Stimulated activated CD8-positive, alpha-beta memory T cell treated with anti-CD3 and anti-CD28 coated beads, Interleukin-2, amount 100 ng/mL, for 48 hours (primary cell): ENCODE data around the gene MILR1.
"Not testable (repeated sequence)": the region's sequence is repeated elsewhere in the genome, so short reads cannot be mapped to it uniquely, and the experiment has no call there.

Experiments
- DNase-seq, 2 donors: peaks; one replicate each; pipeline ENCODE4 v3.0.0-alpha.2; 2020; ENCODE audit warnings: low read depth in 2 of 2

The MILR1 gene

GRCh38 chr17:64470625-64471024, 21.7 kb downstream of the MILR1 start:
- no peak for DNase-seq

- no peak for DNase-seq
These were observed 22.5 kb downstream of the MILR1 start for GRCh38 chr17:64471440-64471839.

DNA sequence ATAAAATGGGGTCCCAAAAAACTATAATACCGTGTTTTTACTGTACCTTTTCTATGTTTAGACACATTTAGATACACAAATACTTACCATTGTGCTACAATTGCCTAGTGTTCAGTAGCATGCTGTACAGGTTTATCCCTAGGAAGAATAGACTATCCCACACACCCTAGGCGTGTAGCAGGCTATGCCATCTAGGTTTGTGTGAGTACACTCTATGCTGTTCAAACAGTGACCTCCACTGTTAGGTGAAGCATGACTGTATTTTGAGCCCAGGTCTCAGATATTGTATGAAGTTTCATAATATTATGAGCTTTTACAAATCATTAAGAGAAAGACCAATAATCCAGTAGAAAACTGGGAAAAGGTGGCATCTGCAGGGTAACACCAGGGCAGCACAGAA, 23.6 kb downstream of the MILR1 start:
- no peak for DNase-seq

GRCh38 chr17:64477849-64478248, 28.9 kb downstream of the MILR1 start:
- no peak for DNase-seq

GRCh38 chr17:64480951-64481350, 32.0 kb downstream of the MILR1 start:
- no peak for DNase-seq

- no peak for DNase-seq
These were observed 35.5 kb downstream of the MILR1 start for GRCh38 chr17:64484380-64484779.

GRCh38 chr17:64488301-64488700, 39.4 kb downstream of the MILR1 start:
- no peak for DNase-seq

GRCh38 chr17:64491034-64491860, 42.3 kb downstream of the MILR1 start:
- DNase-seq: peak in 1 of 2 donors; percentile 32

DNA sequence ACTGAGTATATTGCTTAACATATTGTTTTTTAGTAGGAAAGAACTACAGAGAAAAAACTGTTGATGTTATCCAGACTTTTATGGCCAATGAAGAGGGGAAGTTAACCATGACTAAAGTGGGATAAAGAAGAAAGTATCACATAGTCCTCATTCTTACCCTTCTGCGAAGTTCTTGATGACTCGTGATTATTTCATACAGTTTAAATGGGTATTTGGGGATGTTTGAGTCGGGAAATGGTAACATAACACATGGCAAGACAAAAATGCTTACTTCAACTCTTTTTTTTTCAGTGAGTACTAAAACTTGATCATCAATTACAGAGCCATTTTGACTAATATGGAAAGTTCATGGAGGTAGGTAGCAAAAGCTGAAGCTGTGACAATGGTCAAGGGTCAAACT, 43.1 kb downstream of the MILR1 start:
- no peak for DNase-seq

GRCh38 chr17:64492481-64493109, 43.7 kb downstream of the MILR1 start:
- DNase-seq: no peak

GRCh38 chr17:64494121-64494520, 45.2 kb downstream of the MILR1 start:
- DNase-seq: no peak

GRCh38 chr17:64495300-64495699, 46.4 kb downstream of the MILR1 start:
- DNase-seq: not testable (repeated sequence)

- DNase-seq: no peak
These were observed 47.5 kb downstream of the MILR1 start for GRCh38 chr17:64496348-64496785.

- DNase-seq: peak; percentile 94 to 95
These were observed 48.1 kb downstream of the MILR1 start, which contains the start of gene POLG2 for GRCh38 chr17:64496786-64497564. Gene POLG2 (minus strand): TSS chr17:64497054. CDS start chr17:64496968, 86 bp downstream.

DNA sequence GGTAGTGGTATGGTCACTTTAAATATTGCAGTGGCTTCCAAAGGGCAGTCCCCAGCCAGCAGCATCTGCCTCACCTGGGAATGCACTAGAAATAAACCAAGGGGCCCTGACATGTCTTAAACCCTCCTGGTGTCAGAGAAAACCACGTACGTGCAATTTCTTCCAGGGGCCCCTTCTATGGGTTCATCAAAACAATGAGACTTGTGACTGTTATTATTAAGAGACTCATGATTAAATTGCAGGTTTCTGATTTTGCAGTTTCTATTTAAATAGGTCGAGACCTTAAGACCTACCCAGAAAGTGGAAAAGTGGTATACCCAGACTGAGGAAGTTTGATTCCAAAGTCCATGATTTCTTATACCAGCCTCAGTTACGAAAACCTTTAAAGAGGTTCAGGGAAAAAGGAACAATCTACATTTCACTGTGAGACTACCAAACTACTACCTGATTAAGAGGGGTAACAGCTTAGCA, 48.7 kb downstream of the MILR1 start:
- no peak for DNase-seq

DNA sequence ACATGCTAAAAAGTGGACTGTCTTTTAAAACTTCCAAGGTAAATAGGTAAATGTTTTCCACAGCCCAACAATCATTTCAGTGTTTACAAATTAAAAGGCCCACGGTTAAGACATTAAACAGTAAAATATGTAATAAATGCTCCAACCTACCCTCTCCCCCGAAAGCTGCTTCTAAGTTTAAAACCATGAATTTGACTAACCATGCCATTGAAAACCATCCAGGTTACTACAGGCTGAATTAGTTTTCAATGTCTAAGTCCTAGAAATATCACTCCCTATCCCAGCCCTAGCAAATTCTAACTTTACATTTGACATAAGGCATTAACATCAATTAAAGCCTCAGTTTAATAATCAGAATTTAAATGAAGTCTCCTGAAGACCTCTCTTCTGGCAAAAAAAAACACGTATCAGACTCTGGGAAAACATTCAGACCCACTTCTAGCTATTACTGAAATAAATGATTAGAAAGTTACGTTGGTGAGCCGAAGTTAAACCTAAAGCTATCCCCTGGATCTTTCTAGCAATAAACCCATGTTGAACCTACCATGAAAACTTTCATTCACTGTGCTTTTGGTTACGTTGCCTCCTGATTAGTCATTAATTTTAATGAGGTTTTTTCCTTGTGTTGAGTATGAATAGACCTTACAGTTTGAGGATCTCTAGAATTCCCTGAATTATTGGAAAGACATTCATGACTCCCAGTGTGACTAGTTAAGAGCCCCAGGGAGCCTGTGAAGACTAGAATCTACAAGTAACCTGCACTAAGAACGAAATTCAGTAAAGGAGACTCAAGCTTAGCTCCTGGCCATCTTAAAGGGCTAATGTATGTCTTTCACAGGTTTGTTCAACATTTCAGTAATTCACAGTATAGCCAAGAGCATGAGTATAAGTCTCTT, 49.6 kb downstream of the MILR1 start:
- no peak for DNase-seq

GRCh38 chr17:64499805-64500486, 51.0 kb downstream of the MILR1 start:
- no peak for DNase-seq

- no peak for DNase-seq
These were observed 51.6 kb downstream of the MILR1 start for GRCh38 chr17:64500487-64500859.

GRCh38 chr17:64500862-64501765, 52.2 kb downstream of the MILR1 start:
- DNase-seq: no peak

DNA sequence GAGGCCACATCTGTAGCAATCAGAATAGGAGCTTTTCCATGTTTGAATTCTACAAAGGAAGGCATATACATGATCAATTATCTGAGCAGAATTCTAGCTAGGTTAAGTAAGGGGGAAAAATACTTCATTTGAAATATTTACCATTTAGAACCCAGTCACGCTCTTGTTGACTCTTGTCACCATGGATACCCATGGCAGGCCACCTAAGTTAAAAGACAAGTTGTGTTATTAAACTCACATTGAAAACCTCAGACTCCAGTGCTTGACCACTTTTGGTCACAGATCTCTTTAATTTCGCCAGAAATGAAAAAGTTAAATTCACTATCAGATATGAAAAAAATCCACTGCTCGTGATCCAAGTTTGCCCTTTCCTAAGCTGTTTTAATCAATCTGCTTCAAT, 53.1 kb downstream of the MILR1 start:
- DNase-seq: no peak
